Upper lobe of left lung (tissue), 4 donors: ENCODE results near the gene BAMBI.

Experiments
- EP300 ChIP-seq, 4 donors: sonication (generic); formaldehyde crosslinking; IDR thresholded peaks; one replicate each; pipeline ENCODE4 v1.5.1; 2017; ENCODE audit warnings: antibody characterized with exemption in 4 of 4, control low read depth in 2 of 4
- POLR2A ChIP-seq, 4 donors: fragments of 450-650 bp; IDR thresholded peaks; one replicate each; pipeline ENCODE4 v1.5.1; 2016 to 2017; ENCODE audit warnings: antibody characterized with exemption in 4 of 4, mild to moderate bottlenecking in 2 of 4
- TF ChIP-seq, protein P1 (sequence below), 6 experiments: fragments of 450-650 bp in 4 of 6; fragments of 200-600 bp in 2 of 6; sonication (generic) in 2 of 6; IDR thresholded peaks; one replicate each; pipeline ENCODE4 v1.5.1; 2016 to 2019; ENCODE audit warnings: antibody characterized with exemption in 6 of 6

- TF ChIP-seq EP300 (IDR thresholded peaks at IDR 0.05) (no peak), POLR2A (IDR thresholded peaks at IDR 0.05) (no peak)
- TF ChIP-seq, protein P1, sequence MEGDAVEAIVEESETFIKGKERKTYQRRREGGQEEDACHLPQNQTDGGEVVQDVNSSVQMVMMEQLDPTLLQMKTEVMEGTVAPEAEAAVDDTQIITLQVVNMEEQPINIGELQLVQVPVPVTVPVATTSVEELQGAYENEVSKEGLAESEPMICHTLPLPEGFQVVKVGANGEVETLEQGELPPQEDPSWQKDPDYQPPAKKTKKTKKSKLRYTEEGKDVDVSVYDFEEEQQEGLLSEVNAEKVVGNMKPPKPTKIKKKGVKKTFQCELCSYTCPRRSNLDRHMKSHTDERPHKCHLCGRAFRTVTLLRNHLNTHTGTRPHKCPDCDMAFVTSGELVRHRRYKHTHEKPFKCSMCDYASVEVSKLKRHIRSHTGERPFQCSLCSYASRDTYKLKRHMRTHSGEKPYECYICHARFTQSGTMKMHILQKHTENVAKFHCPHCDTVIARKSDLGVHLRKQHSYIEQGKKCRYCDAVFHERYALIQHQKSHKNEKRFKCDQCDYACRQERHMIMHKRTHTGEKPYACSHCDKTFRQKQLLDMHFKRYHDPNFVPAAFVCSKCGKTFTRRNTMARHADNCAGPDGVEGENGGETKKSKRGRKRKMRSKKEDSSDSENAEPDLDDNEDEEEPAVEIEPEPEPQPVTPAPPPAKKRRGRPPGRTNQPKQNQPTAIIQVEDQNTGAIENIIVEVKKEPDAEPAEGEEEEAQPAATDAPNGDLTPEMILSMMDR (IDR thresholded peaks at IDR 0.05): no peak
Measured at GRCh38 chr10:28638392-28638791, 38.9 kb upstream of the BAMBI start.
